Hippocampal formation (tissue), 2 donors: ENCODE measurements around the gene PPP1R37.
"Not testable (repeated sequence)": the region's sequence is repeated elsewhere in the genome, so short reads cannot be mapped to it uniquely, and the experiment has no call there.

Experiments used
- DNase-seq, 2 donors: peaks; one replicate each; lab custom pipeline; 2025; lab: John Stamatoyannopoulos, UW

The PPP1R37 gene

DNA sequence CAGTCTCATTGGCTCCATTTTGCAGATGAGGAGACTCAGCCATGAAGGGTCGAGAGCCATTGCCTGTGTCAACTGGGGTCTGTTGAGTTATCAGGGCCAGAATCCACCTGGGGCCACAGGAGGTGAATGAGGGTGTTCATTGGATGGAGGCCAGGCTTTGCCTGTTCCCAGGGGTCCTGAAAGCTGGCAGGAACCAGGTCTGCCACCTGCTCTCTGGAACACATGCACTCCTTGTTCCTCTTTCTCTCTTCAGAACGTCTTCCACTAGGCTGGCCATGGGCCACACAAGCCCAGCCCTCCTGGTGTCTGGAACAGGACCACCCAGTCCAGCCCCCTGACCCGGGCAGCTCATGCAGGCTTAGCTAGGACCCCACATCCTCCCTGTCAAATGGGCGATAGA is 21.1 kb downstream of the PPP1R37 start:
- DNase-seq: no peak

DNA sequence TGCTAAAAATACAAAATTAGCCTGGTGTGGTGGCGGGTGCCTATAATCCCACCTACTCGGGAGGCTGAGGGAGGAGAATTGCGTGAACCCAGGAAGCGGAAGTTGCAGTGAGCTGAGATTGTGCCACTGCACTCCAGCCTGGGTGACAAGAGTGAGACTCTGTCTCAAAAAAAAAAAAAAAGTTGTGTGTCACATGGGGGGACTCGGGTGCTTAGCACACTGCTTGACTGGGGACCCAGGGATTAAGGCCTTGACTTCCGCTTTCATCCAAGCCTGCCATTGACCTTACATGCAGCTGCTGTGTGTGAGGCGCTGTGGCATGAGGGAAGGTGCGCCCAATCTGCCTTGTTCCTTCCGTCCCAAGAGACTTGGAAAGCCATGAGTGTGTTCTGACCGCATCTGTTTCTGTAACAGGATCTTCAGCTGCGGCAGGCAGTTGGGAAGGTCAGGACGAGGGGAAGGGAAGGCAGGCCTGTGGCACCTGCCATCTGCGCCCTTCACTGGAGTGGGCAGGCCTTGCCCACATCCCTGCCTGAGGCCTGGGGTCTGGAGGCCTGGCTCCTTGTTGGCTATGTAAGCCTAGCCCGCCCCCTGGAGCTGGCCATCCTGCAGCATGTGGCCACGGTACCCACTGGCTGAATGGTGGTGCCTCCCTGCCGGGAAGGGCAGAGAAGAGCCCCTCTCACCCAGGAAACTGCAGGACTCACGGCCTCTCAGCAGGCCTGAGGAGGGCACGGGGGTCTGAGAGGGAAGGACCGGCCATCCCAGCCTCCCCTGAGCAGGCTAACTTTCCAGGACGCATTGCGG is 23.0 kb downstream of the PPP1R37 start:
- no peak for DNase-seq

DNA sequence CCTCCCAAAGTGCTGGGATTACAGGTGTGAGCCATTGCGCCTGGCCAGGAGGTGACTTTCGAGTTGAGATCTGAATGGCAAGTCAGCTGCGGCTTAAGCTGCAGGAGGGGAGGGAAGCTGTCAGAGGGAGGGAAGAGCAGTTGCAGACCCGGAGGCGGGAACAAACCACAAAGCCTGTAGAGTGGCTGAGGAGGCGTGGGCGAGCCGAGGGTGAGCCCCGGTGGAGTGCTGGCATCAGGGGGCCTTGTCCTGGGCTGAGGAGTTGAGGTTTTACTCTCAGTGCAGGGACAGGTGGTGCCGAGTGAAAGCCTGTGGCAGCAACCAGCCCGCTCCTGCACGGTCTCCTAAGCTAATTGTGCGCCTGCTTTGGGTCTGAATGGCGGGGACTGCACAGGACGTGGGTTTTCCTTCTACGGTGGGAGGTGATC is 24.2 kb downstream of the PPP1R37 start:
- no peak for DNase-seq

DNA sequence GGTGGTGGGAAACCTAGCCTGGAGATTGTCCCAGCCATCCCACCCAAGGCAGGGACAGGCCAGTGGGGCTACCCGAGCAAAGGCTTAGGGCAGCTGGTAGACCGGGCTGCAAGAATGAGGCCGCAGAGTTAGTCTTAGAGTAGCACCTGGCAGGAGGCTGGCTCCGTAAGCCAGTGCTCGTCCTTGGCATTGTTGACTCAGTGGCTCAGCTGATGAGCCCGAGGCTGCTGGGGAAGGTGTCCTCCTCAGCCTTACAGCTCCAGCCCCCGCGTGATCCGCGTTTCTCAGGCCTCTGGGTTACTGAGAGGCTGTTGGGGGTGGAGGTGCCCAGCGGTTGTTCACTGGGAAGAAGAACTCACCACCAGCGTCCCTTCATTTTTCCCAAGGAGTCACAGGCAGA is 24.7 kb downstream of the PPP1R37 start:
- no peak for DNase-seq

DNA sequence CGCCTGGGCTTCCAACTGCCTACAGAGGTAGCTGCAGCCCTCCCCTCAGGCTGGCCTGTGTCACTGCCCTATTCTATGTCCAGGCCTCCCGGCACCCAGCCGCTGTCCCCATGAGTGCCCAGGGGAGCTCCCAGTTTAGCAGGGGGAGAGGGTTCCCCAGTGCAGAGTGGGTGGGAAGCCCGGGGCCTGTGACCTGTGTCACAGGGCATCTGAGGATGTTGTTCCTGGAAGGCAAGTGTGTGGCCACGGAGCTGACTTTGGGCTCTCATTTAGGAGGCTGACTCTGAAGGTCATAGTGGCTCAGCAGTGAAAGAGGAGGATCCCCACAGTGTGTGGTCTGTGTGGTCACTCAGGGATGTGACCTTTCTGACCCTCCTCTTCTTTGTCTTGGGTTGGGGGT is 25.1 kb downstream of the PPP1R37 start:
- no peak for DNase-seq

DNA sequence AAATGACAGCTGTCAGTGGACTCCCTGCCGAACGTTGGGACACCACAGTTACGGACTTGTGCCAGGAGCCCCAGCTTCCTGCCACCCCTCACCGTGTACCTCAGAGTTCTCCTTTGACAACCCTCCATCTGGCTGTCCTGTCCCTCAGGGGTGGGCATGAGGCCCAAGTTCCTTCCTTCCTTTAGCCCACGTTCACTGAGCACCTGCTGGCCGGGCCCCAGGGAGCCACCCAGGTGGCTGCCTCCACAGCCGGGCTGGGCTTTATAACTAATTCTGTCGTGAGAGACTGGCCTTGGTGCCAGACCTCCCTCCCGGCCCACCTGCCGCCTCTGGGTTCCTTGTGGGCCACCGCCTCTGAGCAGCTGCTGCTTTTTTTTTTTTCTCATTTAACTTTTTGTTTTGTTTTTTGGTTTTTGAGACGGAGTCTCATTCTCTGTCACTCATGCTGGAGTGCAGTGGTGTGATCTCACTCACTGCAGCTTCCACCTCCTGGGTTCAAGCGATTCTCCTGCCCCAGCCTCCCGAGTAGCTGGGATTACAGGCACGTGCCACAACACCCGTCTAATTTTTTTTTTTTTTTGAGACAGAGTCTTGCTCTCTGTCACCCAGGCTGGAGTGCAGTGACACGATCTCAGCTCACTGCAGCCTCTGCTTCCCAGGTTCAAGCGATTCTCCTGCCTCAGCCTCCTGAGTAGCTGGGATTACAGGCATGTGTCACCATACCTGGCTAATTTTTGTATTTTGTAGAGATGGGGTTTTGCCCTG is 25.8 kb downstream of the PPP1R37 start:
- not testable (repeated sequence) for DNase-seq

DNA sequence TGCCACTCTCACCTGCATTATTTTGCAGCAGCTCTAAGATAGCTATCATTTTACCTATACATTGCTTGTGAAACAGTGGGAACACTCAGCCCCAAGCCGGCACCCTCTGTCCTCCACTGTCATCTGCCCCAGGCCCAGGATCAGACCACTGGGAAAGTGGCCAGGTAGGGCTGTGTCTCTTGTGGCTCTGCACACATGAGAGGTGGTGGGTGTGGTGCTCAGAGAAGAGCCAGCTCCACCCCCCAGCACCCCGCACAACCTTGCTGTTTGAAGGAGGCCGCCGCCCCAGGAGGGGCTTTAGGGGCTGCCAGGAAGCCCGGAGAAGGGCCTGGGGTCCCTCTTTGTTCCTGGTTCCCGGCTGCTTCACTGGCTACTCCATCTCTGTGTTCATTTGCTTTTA is 26.6 kb downstream of the PPP1R37 start:
- DNase-seq: no peak

DNA sequence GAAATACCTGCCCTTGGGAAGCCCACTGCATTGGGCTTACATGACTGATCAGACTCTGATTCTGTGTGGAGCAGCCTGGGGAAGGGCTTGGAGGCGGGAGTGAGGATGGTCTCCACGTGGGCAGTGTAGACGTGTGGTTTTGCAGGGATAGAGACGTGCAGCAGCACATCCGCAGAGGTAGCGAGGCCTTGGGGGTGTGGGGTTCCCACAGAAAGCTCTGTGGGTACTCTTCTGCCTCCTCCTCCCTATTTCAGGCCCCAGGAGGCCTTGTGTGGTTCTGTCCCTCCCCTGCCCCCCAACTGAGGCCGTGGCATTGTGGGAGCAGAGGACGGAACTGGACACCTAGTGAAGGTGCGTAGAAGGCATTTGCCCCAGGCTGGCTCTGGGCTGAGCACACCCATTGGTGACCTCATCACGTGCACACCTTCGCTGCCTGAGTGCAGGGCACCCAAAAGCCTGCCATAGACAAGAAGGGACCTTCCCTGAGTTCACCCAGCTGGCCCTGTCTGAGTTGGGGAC is 28.9 kb downstream of the PPP1R37 start:
- DNase-seq: no peak

DNA sequence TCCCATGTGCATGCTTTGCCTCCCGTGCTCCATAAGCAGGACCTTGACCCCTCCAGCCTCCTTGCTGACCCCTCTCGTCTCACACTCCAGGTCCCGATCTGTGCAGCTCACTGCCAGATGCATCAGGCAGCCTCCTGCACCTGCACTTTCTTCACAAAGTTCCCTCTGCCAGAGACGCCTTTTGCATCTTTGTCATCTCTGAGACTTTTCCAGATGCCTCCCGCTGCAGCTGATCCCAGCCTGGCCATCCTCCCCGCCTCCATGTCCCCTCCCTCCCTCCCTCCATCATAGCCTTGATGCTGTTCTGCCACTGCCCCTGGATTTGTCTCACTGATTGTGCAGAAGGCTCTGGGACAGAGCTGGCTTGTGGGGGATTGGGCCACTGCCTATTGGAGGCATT is 29.9 kb downstream of the PPP1R37 start:
- no peak for DNase-seq

DNA sequence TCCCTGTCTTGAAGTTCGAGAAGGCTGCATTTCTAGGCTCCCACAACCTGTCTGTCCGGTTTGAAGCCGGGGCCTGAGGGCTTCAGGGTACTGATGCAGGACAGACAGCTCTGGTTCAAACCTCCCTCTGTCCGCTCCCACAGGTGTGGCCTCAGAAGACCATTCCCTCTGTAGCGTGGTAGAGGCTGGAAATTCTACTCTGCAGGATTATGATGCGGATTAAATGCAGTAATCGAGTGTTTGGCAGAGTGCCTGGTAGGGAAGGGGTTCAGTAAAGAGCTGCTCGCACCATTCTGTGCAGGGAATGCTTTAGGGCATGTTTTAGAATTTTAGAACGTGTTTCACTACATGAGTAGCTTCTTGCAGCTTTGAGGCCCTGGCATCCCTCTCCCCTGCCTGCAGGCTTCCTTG is 30.5 kb downstream of the PPP1R37 start:
- DNase-seq: no peak

DNA sequence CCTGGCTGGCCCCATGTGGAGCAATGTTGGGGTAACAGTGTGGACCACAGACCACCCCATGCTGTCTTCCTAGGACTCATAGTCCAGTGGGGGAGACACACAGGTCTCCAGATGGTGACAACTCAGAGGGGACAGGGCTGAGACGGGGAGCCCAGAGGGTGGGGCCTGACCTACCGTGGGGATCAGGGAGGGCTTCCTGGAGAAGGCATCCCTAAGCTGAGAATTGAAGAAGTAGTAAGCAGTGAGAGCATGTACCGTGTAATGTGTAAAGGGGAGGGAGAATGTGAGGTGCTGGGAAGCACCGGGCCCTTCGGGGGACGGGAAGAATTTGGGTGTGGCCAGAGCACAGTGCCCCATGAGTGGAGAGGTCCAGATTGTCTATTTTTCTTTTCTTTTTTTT is 31.0 kb downstream of the PPP1R37 start:
- DNase-seq: no peak

DNA sequence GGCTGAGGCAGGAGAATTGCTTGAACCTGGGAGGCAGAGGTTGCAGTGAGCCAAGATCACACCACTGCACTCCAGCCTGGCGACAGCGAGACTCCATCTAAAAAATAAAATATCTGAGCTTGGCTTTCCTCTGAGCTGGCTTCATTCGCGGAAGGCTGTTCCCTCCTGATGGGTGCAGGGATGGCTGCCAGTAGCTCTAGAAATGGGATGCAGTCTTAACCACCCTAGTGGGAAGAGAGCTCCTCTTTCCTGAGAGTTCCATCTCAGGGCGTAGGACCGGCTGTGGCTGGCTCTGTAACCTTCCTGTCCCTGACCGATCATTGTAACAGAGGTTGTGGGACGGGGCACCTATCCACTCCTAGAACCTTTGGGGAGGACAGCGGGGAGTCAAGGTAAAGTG is 32.4 kb downstream of the PPP1R37 start:
- no peak for DNase-seq

DNA sequence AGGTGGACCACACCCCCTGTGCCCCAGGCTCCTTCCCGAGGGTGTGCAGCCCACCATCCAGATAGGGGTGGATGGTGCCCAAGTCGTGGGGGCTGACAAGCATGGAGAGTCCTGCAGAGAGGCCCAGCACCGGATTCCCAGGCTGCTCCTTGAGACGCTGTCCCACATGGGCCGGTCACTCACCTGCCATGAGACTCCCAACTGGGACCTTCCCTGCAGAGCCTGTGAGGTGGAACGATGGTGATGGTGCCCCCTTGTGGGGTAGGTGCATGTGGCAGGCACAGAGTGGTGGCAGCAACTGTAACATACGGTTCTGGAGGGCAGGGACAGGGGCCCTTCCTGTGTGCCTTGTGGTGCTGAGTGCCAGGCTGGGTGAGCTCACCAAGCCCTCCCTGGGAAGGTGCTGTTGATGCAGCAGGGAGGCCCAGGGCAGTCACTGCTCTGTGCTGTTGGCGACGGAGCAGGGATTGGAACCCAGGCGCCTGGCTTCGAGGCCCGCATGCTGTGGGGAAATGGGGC is 33.1 kb downstream of the PPP1R37 start:
- DNase-seq: peak in 1 of 2 donors; percentile 26

DNA sequence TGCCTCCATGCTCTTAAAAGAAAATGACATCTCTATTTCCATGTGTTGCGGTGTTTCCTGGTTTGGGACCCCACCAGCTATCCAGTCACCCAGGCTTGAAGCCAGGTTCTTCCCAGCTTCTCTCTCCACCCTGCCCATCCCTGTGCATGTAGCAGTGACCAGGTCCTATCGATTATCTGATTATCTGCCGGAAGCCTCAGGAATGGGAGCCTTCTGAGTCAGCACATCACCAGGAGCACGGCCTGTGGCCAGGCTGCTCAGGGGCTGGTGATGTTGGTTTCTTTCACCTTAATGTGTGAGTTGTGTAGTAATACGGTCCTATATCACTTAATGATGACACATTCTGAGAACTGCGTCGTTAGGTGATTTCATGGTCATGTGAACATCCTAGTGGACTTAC is 33.7 kb downstream of the PPP1R37 start:
- no peak for DNase-seq

DNA sequence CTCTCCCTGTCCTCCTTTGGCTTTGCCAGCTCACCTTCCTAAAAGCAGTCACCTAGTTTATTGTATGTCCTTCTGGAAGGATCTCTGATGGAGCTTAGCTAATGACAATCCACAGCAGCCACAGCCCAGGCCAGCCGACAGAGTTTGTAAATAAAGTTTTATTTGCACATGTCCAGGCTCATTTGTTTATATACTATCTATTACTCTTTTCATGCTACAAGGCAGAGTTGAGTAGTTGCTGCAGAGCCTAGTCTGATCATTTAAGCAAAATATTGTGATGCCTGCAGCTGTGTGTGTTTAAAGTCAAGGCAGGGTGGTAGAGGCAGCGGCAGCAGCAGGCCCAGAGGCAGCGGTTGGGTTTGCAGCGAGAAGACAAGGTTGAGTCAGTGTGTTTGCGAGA is 35.2 kb downstream of the PPP1R37 start:
- no peak for DNase-seq

DNA sequence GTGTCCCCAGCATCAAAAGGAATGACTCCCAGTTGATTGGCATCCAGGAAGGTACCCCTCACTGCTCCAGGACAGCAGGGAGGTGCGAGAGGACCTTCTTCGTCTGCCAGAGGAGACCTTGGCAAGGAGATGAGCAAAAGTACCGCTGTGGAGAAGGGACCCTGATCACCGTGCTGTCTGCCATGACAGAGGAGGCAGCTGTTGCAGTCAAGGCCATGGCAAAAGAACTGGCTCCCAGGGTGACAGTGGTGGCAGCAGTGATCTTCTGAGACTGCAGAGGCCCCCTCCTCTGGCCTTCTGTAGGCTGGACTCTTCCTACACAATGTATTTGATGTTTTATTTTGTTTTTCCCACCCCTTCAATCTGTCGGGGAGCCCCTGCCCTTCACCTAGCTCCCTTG is 35.8 kb downstream of the PPP1R37 start:
- DNase-seq: no peak

DNA sequence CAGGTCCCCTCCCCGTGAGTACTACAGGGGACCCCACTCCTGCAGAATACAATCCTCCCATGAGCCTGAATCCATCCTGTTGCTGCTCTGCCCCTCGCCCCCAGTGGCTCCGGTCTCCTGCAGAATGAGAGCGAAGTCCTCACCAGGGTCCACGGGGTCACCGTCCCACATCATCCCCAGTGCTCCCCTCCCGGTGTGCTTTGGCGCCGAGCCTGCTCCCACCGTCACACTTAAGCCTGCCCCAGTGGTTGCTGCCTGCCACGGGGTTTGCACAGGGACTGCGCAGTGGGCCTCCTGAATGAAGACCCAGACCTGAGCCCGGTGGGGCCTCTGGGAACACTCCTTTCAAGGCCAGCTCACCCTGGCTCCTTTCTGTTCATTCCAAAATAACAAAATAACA is 37.3 kb downstream of the PPP1R37 start:
- DNase-seq: no peak

DNA sequence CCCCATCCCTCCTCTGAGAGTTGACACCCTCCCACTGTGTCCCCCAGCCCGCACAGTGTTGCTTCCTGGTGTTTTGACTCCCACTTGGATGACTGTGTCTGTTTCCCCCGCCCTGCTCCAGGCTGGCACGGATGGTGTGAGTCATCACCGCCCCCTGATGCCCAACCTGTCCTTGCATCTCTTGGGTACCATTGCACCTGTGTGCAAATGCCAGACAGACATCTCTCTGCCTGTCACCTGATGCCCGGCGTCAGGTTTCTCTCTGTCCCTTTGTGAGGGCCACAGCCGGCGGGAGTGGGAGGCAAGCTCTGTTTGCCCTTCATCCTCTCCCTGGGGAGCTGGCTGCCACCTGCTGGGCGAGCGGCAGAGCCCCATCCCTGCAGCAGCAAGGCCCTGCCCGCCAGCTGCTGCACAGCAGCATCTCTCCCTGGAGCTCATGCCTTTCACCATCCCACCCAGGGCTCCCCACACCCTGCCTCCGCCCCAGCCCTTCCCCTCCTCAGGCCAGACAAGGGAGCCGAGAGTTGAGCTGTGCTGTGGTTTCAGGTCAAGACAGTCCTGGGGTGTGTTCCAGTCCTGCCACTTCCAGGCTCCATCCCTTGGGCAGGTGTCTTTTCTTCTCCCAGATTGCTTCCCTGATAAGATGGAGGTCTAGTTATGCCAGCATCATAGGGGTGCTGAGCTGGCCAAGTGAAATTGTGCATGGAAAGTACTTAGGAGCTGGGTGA is 38.1 kb downstream of the PPP1R37 start:
- peak in 1 of 2 donors; percentile 8 for DNase-seq

DNA sequence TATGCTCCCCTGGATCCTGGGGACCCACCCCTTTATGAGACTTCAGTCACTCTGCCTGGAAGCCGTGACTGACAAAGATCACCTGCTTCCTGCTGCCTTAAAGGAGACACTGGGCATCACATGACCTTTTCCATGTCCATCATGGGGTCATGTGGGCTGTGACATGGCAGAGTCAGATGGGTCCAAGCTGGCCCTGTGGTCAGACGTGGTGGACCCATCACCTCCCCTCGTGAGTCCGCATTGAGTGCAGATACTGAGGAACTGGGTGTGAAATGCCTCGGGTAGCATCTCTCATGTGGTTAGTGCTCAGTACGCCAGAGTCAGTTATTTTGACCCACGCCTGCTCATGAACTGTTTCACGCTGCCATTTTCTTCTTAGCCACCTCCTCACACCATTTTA is 40.7 kb downstream of the PPP1R37 start:
- DNase-seq: no peak

DNA sequence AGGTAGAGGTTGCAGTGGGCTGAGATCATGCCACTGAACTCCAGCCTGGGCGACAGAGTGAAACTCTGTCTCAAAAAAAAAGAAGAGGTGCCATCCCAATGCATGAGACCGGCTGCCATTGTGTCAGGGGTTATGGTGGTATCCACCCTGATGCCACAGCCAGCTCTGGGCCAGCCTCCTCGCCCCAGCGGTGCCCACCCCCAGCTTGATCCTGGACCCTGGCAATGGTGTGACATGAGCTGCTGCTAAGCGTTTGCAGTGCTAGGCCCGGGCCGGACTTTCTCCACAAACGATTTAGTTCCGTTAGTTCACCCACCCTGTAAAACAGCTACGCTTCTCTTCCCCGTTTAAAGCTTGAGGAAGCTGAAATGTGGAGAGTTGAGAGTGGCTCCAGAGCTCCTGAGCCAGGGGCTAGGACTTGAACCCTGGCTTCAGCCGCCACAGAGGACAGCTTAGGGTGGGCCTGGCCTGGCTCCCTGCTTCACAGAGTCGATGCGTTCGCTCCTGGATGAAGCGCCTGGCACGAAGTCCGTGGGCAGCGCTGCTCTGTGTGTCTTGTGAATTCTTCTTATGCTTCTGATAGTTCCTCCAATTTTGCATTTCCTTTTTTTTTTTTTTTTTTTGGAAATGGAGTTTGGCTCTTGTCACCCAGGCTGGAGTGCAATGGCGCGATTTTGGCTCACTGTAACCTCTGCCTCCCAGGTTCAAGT is 42.4 kb downstream of the PPP1R37 start:
- no peak for DNase-seq

DNA sequence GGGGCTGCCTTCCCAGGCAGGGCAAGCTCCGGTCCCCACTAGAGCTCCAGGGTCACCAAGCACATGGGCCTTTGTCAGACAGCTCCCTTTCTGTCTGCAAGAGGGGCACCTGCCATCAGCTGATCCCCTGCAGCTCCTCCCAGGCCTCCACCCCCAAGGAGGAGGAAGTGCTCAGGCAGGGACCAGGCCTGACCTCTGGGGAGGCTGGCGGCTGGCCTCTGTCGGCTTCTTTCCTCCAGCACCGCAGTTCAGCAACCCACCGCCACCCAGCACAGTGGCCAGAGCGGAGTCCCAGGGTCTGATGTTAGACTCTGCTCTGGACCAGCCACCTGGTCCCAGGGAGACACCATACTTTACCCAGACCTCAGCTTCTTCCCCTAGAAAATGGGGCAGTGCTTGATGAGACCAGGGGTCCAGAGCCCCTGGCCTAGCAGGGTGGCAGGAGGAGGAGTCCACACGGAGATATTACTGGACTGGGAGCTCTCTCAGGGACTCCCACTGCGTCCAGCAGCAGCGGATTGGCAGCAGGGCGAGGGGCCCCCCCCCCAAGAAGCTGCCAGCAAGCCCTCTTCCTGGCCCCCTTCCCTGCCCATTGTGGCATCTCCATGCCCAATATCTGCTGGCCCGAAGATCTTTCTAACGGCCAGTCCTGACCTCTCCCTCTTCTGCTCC is 43.7 kb downstream of the PPP1R37 start:
- no peak for DNase-seq
